ENCODE results near the gene CALD1. TPM values are rescaled to one million over a fixed set of nuclear protein-coding genes. Genes with fewer than 3 reads are reported as not detected.

CALD1 gene
- total RNA-seq, 1 experiment from 2014 or later, result 147 TPM

GRCh38 chr7:134825666-134826065, 46.2 kb downstream of the CALD1 start:
- Mint-ChIP-seq H3K4me1 (peaks cover 4% of the 10 kb centered on the region; the same call in 1 of the 2 replicates), H3K27ac (no peak overlapping the region), H3K4me3 (no peak overlapping the region), H3K27me3 (ENCODE audit: low read depth) (no peaks in the 10 kb centered on the region), H3K36me3 (no peaks in the 10 kb centered on the region; the same call in 1 of the 2 replicates), H3K9me3 (no peaks in the 10 kb centered on the region)
- CTCF ChIA-PET, result no interaction called here
- ATAC-seq (no peak), DNase-seq (ENCODE audit: low spot score) (no peak)
- POLR2A ChIA-PET, result no interaction called here
- TF ChIP-seq ELF4 (CRISPR knock-in tag; IDR thresholded peaks at IDR 0.05; ENCODE audit: low read depth) (no peak), TCF7 (CRISPR knock-in tag; IDR thresholded peaks at IDR 0.05; ENCODE audit: low read depth) (no peak), ZNF532 (CRISPR knock-in tag; IDR thresholded peaks at IDR 0.05; ENCODE audit: borderline replicate concordance) (no peak), FOXJ3 (CRISPR knock-in tag; IDR thresholded peaks at IDR 0.05; ENCODE audit: borderline replicate concordance) (no peak), ZNF317 (CRISPR knock-in tag; IDR thresholded peaks at IDR 0.05; ENCODE audit: borderline replicate concordance, low read depth) (no peak), TEAD1 (CRISPR knock-in tag; IDR thresholded peaks at IDR 0.05) (no peak), CDX4 (CRISPR knock-in tag; IDR thresholded peaks at IDR 0.05; ENCODE audit: borderline replicate concordance) (no peak), NFATC4 (CRISPR knock-in tag; IDR thresholded peaks at IDR 0.05) (no peak), CTCF (IDR thresholded peaks at IDR 0.05) (no peak), ZNF138 (CRISPR knock-in tag; conservative IDR thresholded peaks at IDR 0.05) (no peak), CREB1 (CRISPR knock-in tag; IDR thresholded peaks at IDR 0.05) (no peak), ZNF219 (CRISPR knock-in tag; IDR thresholded peaks at IDR 0.05; ENCODE audit: borderline replicate concordance) (no peak), IRF1 (CRISPR knock-in tag; IDR thresholded peaks at IDR 0.05) (no peak), NR1H2 (CRISPR knock-in tag; IDR thresholded peaks at IDR 0.05) (no peak), ZBTB43 (CRISPR knock-in tag; IDR thresholded peaks at IDR 0.05) (no peak), SMAD3 (CRISPR knock-in tag; IDR thresholded peaks at IDR 0.05; ENCODE audit: borderline replicate concordance) (no peak), OVOL2 (CRISPR knock-in tag; IDR thresholded peaks at IDR 0.05; ENCODE audit: borderline replicate concordance) (no peak), PREB (CRISPR knock-in tag; IDR thresholded peaks at IDR 0.05; ENCODE audit: borderline replicate concordance) (no peak), ATF1 (CRISPR knock-in tag; IDR thresholded peaks at IDR 0.05) (no peak)

Measured in WTC11 (cell line).